ENCODE results near the gene RMP24.
A peak's percentile ranks its signal among the peaks of the same experiment; 100 is the strongest.
"Not testable (repeated sequence)": the region's sequence is repeated elsewhere in the genome, so short reads cannot be mapped to it uniquely, and the experiment has no call there.

The RMP24 gene

DNA sequence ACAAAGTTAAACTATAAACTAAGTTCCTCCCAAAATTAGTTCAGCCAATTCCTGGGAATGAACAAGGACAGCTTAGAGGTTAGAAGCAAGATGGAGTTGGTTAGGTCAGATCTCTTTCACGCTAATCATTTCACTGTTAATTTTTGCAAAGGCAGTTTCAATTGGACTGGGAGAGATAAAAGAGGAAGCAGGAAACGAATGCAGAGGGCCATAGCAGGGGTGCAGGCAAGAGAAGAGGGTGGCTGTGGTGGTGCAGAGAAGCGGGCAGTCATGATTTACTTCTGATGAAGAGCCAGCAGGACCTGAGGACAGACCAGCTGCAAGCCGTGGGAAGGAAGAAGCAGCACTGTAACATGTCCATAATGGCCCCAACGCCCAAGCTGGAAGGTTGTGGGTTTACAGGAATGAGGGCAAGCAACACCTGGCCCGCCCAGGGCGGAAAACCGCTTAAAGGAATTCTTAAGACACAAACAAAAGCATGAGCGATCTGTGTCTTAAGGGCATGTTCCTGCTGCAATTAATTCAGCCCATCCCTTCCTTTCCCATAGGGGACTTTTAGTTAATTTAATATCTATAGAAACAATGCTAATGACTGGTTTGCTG is 4.1 kb upstream of the RMP24 start:
- DNase-seq = no peak

DNA sequence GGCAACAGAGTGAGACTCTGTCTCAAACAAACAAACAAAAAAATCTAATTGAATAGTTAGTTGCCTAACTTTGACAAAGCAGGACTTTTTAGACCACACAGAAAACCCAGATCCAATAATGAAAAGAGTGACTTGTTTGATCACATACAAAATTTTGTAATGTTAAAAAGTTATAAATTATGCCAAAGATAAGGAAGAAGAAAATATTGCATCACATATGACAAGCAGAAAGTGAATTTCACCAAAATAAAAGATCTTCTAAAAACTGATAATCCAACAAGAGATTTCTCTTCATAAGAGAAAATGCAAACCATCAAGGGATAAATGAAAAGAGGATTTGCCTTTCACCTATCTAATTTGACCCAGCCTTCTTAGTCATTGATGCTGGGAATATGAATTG is 2.8 kb upstream of the RMP24 start:
- no peak for DNase-seq

DNA sequence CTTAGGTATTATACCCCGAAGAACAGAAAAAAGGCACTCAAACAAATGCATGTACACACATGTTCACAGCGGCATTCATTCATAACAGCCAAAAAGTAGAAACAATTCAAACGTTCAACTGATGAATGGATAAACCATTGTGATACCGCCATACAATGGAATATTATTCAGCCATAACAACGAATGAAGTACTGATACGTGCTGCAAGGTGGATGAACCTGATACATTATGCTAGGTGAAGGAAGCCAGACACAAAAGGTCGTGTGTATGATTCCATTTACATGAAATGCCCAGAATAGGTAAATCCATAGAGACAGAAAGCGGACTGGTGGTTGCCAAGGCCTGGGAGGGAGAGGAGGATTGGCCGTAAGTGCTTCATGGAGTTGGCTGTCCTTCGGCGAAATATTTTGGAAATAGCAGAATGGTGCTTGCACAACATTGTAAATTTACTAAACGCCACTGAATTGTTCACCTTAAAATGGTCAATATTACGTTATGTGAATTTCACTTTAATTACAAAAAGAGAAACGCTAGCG is 750 bp upstream of the RMP24 start:
- DNase-seq = peak; percentile 51

DNA sequence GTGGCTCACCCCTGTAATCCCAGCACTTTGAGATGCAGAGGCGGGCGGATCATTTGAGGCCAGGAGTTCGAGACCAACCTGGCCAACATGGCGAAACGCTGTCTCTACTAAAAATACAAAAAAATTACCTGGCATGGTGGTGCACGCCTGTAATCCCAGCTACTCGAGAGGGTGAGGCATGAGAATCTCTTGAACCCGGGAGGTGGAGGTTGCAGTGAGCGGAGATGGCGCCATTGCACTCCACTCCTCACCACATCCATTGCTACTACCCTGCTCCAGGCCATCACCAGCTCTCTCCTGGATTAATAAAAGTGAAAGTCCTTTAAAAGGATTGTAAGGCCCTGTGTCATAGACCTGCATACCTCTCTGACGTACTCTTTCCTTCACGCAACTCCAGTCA is 1.2 kb downstream of the RMP24 start:
- DNase-seq = no peak

DNA sequence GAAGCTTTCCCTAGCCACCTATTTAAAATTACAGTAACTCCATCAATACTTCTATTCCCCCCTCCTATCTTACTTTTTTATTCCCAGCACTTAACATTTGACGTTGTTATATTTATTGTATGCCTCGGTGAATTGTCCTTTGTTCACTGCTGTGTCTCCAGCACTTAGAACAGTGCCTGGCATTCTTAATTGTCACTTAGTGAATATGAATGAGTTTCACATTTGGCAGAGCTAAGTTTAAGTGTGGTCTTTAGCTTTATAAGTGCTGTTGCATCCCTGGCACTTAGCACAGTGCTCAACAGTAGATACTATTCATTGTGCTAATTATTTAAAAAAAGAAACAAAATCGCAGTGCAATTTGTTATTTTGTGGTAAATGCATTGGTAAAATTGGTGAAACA is 1.7 kb downstream of the RMP24 start:
- DNase-seq = no peak

- no peak for DNase-seq
Measured at GRCh38 chr18:35979112-35979511, 6.6 kb downstream of the RMP24 start.

DNA sequence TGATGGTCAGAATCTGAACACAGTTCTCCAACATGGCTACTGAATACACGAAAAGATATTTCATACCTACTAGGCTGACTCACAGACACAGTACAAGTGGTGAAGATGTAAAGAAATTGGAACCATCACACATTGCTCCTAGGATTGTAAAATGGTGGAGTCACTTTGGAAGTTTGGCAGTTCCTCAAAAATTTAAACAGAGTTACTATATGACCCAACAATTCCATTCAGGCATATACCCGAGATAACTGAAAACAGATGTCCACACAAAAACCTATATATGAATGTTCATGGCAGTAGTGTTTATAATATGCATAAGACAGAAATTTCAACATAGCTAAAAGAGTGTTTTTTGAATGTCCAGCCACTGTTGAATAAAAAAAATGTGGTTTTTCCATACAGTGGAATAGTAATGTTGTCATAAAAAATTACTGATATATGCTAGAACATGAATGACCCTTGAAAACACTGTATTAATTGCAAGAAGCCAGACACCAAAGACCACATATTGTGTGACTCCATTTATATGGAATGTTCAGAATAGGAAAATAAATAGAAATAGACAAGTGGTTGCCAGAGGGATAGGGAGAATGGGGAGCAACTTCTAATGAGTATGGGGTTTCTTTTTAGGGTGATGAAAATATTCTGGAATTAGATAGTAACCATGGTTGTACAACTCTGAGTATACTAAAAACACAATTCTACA is 10.1 kb downstream of the RMP24 start:
- no peak for DNase-seq

DNA sequence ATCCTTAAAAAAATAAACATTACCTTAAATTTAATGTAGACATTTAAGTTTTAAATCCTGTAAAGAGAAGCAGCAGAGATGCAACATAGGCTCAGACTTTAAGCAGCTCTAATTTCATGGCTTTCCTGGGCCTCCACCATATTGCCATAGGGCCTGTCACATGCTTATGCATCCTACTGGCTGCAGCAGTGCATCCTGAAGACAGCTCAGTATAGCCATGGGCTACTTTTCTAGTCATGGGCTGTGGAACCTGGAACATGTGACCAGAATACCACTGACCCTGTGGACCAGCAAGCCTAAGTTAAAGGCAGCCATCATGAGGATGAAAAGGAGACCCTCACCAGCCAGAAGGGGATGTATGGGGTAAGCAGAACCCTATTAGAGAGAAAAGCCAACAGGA is 10.7 kb downstream of the RMP24 start:
- no peak for DNase-seq

- no peak for DNase-seq
Measured at GRCh38 chr18:35983818-35984217, 11.3 kb downstream of the RMP24 start.

- peak; percentile 81 for DNase-seq
Measured at GRCh38 chr18:35991696-35992095, 19.2 kb downstream of the RMP24 start.

GRCh38 chr18:35993013-35993412 is 20.5 kb downstream of the RMP24 start:
- no peak for DNase-seq

DNA sequence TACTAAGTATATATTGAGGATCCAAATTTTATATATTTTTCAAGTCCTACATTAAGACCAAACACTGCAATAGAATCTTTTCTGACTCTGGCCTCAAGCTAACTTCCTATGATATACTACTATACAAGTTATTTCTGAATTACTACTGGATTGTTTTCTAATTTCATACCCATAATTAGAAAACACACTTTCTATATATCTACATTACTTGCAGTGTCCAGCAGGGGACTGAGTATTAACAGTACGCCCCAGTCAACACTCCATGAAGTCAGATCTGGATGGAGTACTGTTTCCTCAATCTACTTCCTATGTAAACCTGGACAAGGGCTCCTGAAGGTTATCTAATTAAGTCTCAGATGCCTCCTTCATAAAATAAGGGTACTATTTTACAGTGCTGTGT is 26.5 kb downstream of the RMP24 start:
- DNase-seq = no peak

GRCh38 chr18:35999925-36000324 is 27.4 kb downstream of the RMP24 start:
- no peak for DNase-seq

GRCh38 chr18:36006997-36007396 is 34.5 kb downstream of the RMP24 start:
- DNase-seq = no peak

DNA sequence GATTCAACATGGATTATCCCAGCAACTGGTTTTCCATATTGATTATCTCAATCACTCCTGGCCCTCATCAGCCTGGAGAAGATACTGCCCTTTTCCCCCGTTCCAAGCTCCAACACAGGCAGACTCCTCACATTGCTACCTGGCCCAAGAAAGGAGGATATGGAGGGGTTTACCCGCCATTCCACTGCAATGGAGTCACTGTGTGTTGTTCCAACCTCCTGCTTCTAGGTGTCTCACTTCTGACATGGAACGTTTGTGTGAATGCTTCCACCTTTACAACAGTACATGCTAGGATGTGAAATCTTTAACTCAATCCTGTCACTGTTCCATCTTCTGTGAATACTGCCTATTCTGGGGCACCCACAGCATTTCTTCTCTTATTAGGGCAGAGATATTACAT is 36.7 kb downstream of the RMP24 start:
- no peak for DNase-seq

- no peak for DNase-seq
Measured at GRCh38 chr18:36012891-36013290, 40.4 kb downstream of the RMP24 start.

DNA sequence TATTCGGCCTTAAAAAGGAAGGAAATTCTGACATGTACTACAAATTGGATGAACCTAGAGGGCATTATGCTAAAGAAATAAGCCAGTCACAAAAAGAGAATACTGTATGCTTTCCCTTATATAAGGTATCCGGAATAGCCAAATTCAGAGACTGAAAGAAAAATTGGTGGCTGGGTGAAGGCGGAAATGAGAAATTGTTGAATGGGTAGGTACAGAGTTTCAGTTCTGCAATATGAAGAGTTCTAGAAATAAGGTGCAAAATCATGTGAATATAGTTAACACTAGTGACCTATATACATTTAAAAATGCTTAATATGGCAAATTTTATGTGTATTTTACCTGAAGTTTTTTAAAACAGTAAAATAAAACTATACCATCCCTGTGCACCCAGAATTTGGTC is 43.1 kb downstream of the RMP24 start:
- DNase-seq = no peak

DNA sequence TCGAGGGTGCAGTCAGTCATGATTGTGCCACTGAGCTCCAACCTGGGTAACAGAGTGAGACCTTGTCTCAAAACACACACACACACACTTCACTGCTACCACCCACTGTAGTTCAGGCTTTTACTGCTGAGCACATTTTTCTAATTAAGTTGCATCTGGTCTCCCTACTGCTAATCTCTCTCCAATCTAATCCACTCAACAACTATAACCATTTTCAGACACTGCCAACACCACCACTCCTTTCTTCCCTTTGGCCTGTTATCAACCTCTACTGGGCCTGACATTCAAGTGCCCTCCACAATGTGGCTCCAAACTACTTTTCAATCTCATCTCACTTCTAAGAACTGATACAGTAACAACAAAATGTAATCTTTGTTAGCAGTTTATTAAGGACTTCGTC is 44.8 kb downstream of the RMP24 start:
- DNase-seq = no peak

- DNase-seq = no peak
Measured at GRCh38 chr18:36020174-36020711, 47.8 kb downstream of the RMP24 start.

DNA sequence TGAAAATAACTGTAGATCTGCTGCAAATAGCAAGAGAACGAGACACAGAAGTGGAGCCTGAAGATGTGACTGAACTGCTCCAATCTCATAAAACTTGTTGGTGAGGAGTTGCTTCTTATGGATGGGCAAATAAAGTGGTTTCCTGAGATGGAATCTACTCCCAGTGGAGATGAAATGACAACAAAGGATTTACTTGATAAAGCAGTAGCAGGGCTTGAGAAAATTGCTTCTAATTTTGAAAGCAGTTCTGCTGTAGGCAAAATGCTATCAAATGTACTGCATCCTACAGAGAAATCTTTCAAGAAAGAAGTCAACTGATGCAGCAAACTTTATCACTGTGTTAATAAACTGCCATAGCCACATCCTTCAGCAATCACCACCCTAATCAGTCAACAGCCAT is 50.9 kb downstream of the RMP24 start:
- no peak for DNase-seq

DNA sequence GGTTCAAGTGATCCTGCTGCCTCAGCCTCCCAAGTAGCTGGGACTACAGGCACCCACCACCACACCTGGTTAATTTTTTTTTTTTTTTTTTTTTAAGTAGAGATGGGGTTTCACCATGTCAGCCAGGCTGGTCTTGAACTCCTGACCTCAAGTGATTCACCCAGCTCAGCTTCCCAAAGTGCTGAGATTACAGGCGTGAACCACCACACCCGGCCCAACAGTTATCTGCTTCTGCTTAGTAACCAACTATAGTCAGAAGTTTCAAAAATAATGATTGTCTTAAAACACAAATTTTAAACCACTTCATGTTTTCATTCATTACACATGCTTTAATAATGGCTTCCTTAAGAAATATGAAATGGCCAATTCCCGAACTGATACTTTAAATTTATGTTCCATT is 51.8 kb downstream of the RMP24 start:
- DNase-seq = not testable (repeated sequence)

DNA sequence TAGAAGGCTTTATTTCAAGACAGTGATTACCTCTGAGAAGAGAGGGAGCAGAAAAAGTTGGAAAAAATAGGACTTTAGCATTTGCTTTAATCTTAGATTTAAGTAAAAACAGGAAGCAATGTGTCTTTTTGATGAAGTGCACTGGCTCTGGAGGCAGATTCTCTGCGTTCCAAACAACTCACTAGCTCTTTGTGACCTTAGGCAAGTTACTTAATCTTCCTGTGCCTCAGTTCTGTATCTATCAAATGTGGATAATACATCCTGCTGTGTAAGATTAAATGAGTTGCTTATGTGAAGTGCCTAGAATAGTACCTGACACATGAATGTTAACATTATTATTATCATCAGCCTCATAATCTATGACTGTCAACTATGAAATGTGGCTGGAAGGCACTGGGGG is 52.5 kb downstream of the RMP24 start:
- no peak for DNase-seq

DNA sequence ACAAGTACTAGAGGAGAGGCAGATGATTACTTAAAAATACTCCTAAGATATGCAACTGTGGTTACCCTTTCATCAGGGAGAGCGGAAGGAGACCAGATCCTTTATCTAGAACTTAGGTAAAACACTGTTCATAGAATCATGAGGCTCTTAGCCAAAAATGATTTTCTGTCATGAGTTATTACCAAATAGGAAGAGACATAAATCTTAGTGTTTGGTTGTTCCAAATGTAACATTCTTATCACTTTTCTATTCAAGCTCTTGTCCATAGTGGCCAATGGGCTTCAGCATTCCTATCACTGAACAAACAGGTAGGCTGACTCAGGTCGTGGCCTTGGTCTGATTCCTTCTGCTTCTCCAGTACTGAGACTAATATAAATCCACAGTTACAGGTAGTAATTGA is 56.4 kb downstream of the RMP24 start:
- DNase-seq = no peak
